Colonic mucosa (tissue), 4 donors: Measurements from ENCODE around the gene IQCN. TPM values are rescaled to one million over a fixed set of nuclear protein-coding genes. Genes with fewer than 3 reads are reported as not detected.
A peak's percentile ranks its signal among the peaks of the same experiment; 100 is the strongest.

ENCODE experiments used
- DNase-seq: peaks from one replicate; pipeline ENCODE4 v3.0.0-alpha.2; 2020
- H3K27ac ChIP-seq: fragments of 200-600 bp; one replicate; pipeline ENCODE4 v1.8.0; 2021
- H3K27me3 ChIP-seq: fragments of 200-600 bp; one replicate; pipeline ENCODE4 v1.8.0; 2021
- H3K36me3 ChIP-seq: fragments of 200-600 bp; one replicate; pipeline ENCODE4 v1.8.0; 2021
- H3K4me1 ChIP-seq: fragments of 200-600 bp; one replicate; pipeline ENCODE4 v1.8.0; 2021; ENCODE audit warnings: mild to moderate bottlenecking
- H3K4me3 ChIP-seq: fragments of 200-600 bp; one replicate; pipeline ENCODE4 v1.8.0; 2021
- H3K9ac ChIP-seq, 2 donors: one replicate each; pipeline ENCODE4 v1.7.0; 2013; ENCODE audit warnings: control low read depth in 2 of 2, low read depth in 2 of 2, low read length in 2 of 2
- H3K9me3 ChIP-seq: fragments of 200-600 bp; one replicate; pipeline ENCODE4 v1.8.0; 2021
- intact Hi-C: fragments of 100-400 bp; cut with DNase I; formaldehyde crosslinking; loops from one replicate; pipeline ENCODE4 v1.14.1; 2022
- total RNA-seq, 2 donors: library from RNA; stranded (reverse); fragmentation: NEBNext Ultra II Directional in 1 of 2; extraction: Animal tissue kit (Norgen Biotek cat#: 25700) in 1 of 2; gene quantifications; one replicate each; pipeline ENCODE4 v1.2.1, GENCODE V29; 2021
- TF ChIP-seq, protein P1 (sequence below): fragments of 200-600 bp; IDR thresholded peaks from one replicate; pipeline ENCODE4 v1.8.0; 2022; ENCODE audit warnings: antibody characterized with exemption, mild to moderate bottlenecking
- donor health status: healthy.
- donor health status: DM: no; HTN: no; CAD: no.
- donor health status: DM: no; HTN: no; CAD: no.

Gene IQCN
- total RNA-seq, 2 donors from 2014 or later = 1.7 to 3.0 TPM

DNA sequence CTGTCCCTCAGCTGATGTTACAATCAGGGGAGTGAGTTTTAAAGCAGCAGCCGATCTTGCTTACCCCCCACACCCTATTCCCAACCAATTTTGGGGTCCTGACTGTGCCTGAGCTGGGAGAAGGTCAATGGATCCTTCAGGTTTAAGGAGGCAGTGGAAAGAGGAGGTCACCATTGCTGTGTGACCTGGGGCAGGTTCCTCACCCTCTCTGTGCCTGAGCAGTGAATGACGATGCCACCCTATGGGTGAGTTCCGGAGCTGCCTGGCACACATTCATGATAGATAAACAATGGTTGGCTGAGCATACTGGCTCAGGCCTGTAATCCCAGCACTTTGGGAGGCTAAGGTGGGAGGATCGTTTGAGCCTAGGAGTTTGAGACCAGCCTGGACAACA is 27.5 kb upstream of the IQCN start:
- Histone ChIP-seq H3K27ac (peak overlapping the region; percentile 37), H3K36me3 (no peaks in the 10 kb centered on the region), H3K9me3 (no peaks in the 10 kb centered on the region), H3K27me3 (no peaks in the 10 kb centered on the region), H3K4me1 (peaks cover 4% of the 10 kb centered on the region), H3K9ac (no peak overlapping the region), H3K4me3 (no peak overlapping the region)
- intact Hi-C loops = no loop called here
- TF ChIP-seq, protein P1, sequence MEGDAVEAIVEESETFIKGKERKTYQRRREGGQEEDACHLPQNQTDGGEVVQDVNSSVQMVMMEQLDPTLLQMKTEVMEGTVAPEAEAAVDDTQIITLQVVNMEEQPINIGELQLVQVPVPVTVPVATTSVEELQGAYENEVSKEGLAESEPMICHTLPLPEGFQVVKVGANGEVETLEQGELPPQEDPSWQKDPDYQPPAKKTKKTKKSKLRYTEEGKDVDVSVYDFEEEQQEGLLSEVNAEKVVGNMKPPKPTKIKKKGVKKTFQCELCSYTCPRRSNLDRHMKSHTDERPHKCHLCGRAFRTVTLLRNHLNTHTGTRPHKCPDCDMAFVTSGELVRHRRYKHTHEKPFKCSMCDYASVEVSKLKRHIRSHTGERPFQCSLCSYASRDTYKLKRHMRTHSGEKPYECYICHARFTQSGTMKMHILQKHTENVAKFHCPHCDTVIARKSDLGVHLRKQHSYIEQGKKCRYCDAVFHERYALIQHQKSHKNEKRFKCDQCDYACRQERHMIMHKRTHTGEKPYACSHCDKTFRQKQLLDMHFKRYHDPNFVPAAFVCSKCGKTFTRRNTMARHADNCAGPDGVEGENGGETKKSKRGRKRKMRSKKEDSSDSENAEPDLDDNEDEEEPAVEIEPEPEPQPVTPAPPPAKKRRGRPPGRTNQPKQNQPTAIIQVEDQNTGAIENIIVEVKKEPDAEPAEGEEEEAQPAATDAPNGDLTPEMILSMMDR = no peak
- DNase-seq = no peak

DNA sequence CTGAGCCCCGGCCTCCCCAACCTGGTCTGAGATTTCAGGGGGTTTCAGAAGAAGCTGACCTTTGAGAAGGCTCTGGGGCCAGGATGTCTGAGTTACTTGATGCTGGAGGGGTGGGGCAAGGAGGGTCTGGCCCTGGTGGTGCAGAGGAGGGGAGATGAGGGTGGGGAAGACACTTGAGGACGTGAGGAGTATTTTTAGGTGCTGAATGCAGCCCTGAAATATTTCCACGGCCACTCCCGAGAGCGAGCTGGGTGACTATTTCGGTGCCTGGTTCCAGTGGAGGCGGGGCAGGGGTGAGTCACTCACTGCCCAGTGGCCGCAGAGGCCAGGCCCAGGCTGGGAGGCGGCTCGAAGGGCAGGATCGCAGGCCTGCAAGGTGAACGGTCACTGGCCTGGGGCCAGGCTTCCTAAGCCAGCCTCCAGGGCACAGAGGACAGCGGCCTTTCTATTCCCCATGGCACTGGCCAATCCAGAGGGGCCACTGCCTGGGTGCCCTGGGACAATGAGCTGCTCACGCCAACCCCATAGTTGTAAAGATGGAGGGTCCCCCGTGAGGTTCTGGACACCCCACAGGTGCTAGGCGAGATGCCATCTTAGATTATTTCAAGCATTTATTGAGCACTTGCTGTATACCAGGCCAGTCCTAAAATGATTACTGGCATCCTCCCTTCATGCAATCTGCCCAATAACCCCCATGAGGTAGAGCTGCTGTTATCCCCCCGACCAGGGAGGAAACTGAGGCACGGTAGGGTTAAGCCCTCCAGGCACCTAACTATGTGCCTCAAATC is 26.9 kb upstream of the IQCN start:
- no peaks in the 10 kb centered on the region for H3K27me3 ChIP-seq
- no peak overlapping the region for H3K4me3 ChIP-seq
- peaks cover 4% of the 10 kb centered on the region for H3K4me1 ChIP-seq
- no peaks in the 10 kb centered on the region for H3K36me3 ChIP-seq
- peak overlapping the region in 1 of 2 donors; percentile 43 for H3K9ac ChIP-seq
- DNase-seq = peak; percentile 71
- TF ChIP-seq, protein P1 = no peak
- intact Hi-C loops = no loop called here
- H3K9me3 ChIP-seq = no peaks in the 10 kb centered on the region
- peak overlapping the region; percentile 37 for H3K27ac ChIP-seq

DNA sequence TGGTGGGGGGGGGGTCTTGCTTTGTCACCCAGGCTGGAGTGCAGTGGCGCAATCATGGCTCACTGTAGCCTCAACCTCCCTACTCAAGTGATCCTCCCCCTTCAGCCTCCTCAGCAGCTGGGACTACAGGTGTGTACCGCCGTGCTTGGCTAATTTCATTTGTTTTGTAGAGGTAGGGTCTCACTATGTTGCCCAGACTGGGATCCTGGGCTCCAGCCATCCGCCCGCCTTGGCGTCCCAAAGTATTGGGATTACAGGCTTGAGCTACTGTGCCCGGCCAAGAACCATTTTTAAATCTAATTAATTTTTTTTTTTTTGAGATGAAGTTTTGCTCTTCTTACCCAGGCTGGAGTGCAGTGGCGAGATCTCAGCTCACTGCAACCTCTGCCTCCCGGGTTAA is 25.4 kb upstream of the IQCN start:
- intact Hi-C loops = no loop called here
- TF ChIP-seq, protein P1 = no peak
- no peak overlapping the region for H3K9ac ChIP-seq
- no peak for DNase-seq
- no peak overlapping the region for H3K4me3 ChIP-seq
- no peaks in the 10 kb centered on the region for H3K27me3 ChIP-seq
- H3K27ac ChIP-seq = no peak overlapping the region
- no peaks in the 10 kb centered on the region for H3K36me3 ChIP-seq
- no peaks in the 10 kb centered on the region for H3K9me3 ChIP-seq
- peaks cover 4% of the 10 kb centered on the region for H3K4me1 ChIP-seq

DNA sequence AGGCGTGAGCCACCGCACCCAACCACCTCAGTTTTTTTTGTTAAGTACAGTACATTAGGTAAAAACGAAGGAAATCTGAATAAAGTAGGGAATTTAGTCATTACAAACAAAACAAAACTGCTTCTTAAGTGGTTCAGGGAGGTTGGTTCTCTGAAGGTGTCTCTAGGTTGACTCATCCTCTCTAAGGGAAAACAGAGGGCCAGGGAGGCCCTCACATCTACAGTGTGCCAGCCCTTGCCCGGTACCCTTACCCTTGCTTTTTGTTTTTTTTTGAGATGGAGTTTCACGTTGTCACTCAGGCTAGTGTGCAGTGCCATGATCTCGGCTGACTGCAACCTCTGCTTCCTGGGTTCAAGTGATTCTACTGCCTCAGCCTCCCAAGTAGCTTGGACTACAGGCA is 24.3 kb upstream of the IQCN start:
- Histone ChIP-seq H3K9me3 (no peaks in the 10 kb centered on the region), H3K36me3 (no peaks in the 10 kb centered on the region), H3K9ac (no peak overlapping the region), H3K27me3 (no peaks in the 10 kb centered on the region), H3K27ac (no peak overlapping the region), H3K4me3 (no peak overlapping the region), H3K4me1 (peaks cover 4% of the 10 kb centered on the region)
- no peak for DNase-seq
- TF ChIP-seq, protein P1 = no peak
- intact Hi-C loops = no loop called here

DNA sequence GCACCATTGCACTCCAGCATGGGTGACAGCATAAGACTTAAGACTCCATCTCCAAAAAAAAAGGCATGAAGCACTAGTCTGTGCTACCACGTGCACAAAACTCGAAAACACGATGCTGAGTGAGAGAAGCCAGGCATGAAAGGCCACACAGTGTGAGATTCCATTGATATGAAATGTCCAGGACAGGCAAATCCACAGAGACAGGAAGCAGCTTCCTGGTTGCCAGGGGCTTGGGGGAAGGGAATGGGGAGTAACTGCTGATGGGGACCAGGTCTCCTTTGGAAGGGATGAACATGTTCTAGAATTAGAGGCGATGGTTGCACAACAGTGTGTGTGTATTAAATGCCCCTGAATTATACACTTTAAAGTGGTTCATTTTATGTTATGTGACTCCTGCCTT is 23.1 kb upstream of the IQCN start:
- no peak for DNase-seq
- H3K27ac ChIP-seq = no peak overlapping the region
- no peak overlapping the region for H3K4me3 ChIP-seq
- peaks cover 7% of the 10 kb centered on the region for H3K4me1 ChIP-seq
- no peaks in the 10 kb centered on the region for H3K9me3 ChIP-seq
- no peaks in the 10 kb centered on the region for H3K36me3 ChIP-seq
- no peak overlapping the region for H3K9ac ChIP-seq
- TF ChIP-seq, protein P1 = no peak
- H3K27me3 ChIP-seq = no peaks in the 10 kb centered on the region
- intact Hi-C loops = no loop called here
